H1 (cell line): ENCODE results near the gene MYOT. TPM values are rescaled to one million over a fixed set of nuclear protein-coding genes. Genes with fewer than 3 reads are reported as not detected.

ENCODE experiments used
- CTCF ChIA-PET: fragments of 300-600 bp; sonication (Branson Sonifier 250); formaldehyde crosslinking; loops from one replicate; lab custom pipeline; 2021; ENCODE audit not compliant: partially characterized antibody; lab: Charles Lee
- POLR2A ChIA-PET: fragments of 300-600 bp; sonication (Branson Sonifier 250); formaldehyde crosslinking; loops from one replicate; lab custom pipeline; 2021; ENCODE audit warnings: inconsistent platforms; ENCODE audit not compliant: partially characterized antibody; lab: Charles Lee
- DNase-seq, 2 experiments: peaks; one replicate each; pipeline versions ENCODE4 v3.0.0 to v3.0.0-alpha.2; 2010 to 2022; ENCODE audit warnings: low spot score in 2 of 2, low read depth in 1 of 2, mixed read lengths in 1 of 2
- FAIRE-seq: peaks from 2 replicates; lab custom pipeline; 2011; peaks lifted over from hg19 to GRCh38; lab: Jason Lieb, UNC
- H2AFZ ChIP-seq: 2 replicates; pipeline ENCODE4 v1.8.1; 2012; ENCODE audit warnings: low read length, inconsistent platforms
- H2AK5ac ChIP-seq: 2 replicates; pipeline ENCODE4 v1.6.1; 2013; ENCODE audit warnings: low read depth, low read length
- H2BK120ac ChIP-seq: replicated peaks from 2 replicates; pipeline ENCODE3; 2013; ENCODE audit warnings: low read depth, low read length, inconsistent platforms
- H2BK12ac ChIP-seq: 2 replicates; pipeline ENCODE4 v1.6.1; 2013; ENCODE audit warnings: low read depth, low read length
- H2BK15ac ChIP-seq: 2 replicates; pipeline ENCODE4 v1.6.1; 2013; ENCODE audit warnings: low read length
- H2BK20ac ChIP-seq: 2 replicates; pipeline ENCODE4 v1.6.1; 2013; ENCODE audit warnings: low read length
- H2BK5ac ChIP-seq: 2 replicates; pipeline ENCODE4 v1.6.1; 2013; ENCODE audit warnings: low read depth, low read length
- H3K14ac ChIP-seq: 2 replicates; pipeline ENCODE4 v1.6.1; 2013; ENCODE audit warnings: inconsistent platforms; ENCODE audit not compliant: insufficient read length
- H3K18ac ChIP-seq: 2 replicates; pipeline ENCODE4 v1.6.1; 2013; ENCODE audit warnings: low read length; ENCODE audit errors: extremely low read depth
- H3K23ac ChIP-seq: 2 replicates; pipeline ENCODE4 v1.6.1; 2013; ENCODE audit warnings: inconsistent platforms; ENCODE audit not compliant: insufficient read length
- H3K23me2 ChIP-seq: 2 replicates; pipeline ENCODE4 v1.6.1; 2013; ENCODE audit warnings: low read depth, low read length
- H3K27ac ChIP-seq: 2 replicates; pipeline ENCODE4 v1.6.1; 2011; ENCODE audit warnings: low read depth, low read length, inconsistent platforms
- H3K27me3 ChIP-seq, 4 experiments: replicated peaks in 1 of 4; 1 replicate in 1 of 4; 2 replicates in 3 of 4; pipeline versions ENCODE4 v1.6.1 to v1.8.1; 2011 to 2013; ENCODE audit warnings: low read length in 3 of 4, mild to moderate bottlenecking in 3 of 4, inconsistent platforms in 2 of 4, mixed read lengths in 2 of 4, moderate library complexity in 1 of 4; ENCODE audit not compliant: control insufficient read depth in 3 of 4, insufficient read depth in 3 of 4; ENCODE audit errors: extremely low read depth in 1 of 4
- H3K36me3 ChIP-seq, 4 experiments: 2 replicates each; pipeline versions ENCODE4 v1.6.1 to v1.8.1; 2011 to 2013; ENCODE audit warnings: mild to moderate bottlenecking in 4 of 4, low read length in 3 of 4, moderate library complexity in 2 of 4, control low read depth in 1 of 4, inconsistent platforms in 1 of 4; ENCODE audit not compliant: insufficient read depth in 4 of 4, control insufficient read depth in 2 of 4
- H3K4ac ChIP-seq: replicated peaks from 2 replicates; pipeline ENCODE3; 2013; ENCODE audit warnings: low read length, low read depth, mixed read lengths, inconsistent platforms; ENCODE audit not compliant: insufficient read length
- H3K4me1 ChIP-seq, 4 experiments: replicated peaks in 1 of 4; 1 replicate in 1 of 4; 2 replicates in 3 of 4; pipeline versions ENCODE4 v1.6.1 to v1.8.1; 2011 to 2013; ENCODE audit warnings: low read length in 3 of 4, inconsistent platforms in 2 of 4, mixed read lengths in 1 of 4; ENCODE audit not compliant: insufficient read depth in 4 of 4, control insufficient read depth in 3 of 4
- H3K4me2 ChIP-seq, 2 experiments: 2 replicates each; pipeline versions ENCODE4 v1.6.1 to v1.8.1; 2011 to 2013; ENCODE audit warnings: low read depth in 2 of 2, low read length in 2 of 2, control low read depth in 1 of 2, inconsistent platforms in 1 of 2, mild to moderate bottlenecking in 1 of 2; ENCODE audit not compliant: insufficient read depth in 1 of 2
- H3K4me3 ChIP-seq, 4 experiments: fragments of 200-600, 300-600 bp in 1 of 4; sonication (generic), shearing (Covaris generic), sonication (Bioruptor Twin) in 1 of 4; 2 replicates each; pipeline versions ENCODE4 v1.5.1 to v1.8.1; 2011 to 2016; ENCODE audit warnings: low read length in 4 of 4, low read depth in 3 of 4, control low read depth in 2 of 4, inconsistent platforms in 2 of 4, mild to moderate bottlenecking in 2 of 4, mixed read lengths in 1 of 4, moderate library complexity in 1 of 4; ENCODE audit not compliant: insufficient read depth in 2 of 4; ENCODE audit errors: extremely low read depth in 1 of 4
- H3K56ac ChIP-seq: replicated peaks from 2 replicates; pipeline ENCODE3; 2013; ENCODE audit warnings: low read depth, mild to moderate bottlenecking, mixed read lengths, low read length, inconsistent platforms; ENCODE audit not compliant: insufficient read length
- H3K79me1 ChIP-seq: 2 replicates; pipeline ENCODE4 v1.6.1; 2013; ENCODE audit warnings: low read depth, low read length, control low read depth
- H3K79me2 ChIP-seq, 2 experiments: 2 replicates each; pipeline versions ENCODE4 v1.6.1 to v1.8.1; 2012 to 2013; ENCODE audit warnings: low read length in 2 of 2, mild to moderate bottlenecking in 2 of 2, inconsistent platforms in 1 of 2; ENCODE audit not compliant: insufficient read depth in 2 of 2, control insufficient read depth in 1 of 2
- H3K9ac ChIP-seq, 4 experiments: replicated peaks in 1 of 4; 1 replicate in 1 of 4; 2 replicates in 3 of 4; pipeline versions ENCODE4 v1.6.1 to v1.8.1; 2011 to 2013; ENCODE audit warnings: low read depth in 3 of 4, low read length in 3 of 4, control low read depth in 2 of 4, mild to moderate bottlenecking in 2 of 4, moderate library complexity in 2 of 4, inconsistent platforms in 1 of 4; ENCODE audit errors: extremely low read depth in 1 of 4
- H3K9me3 ChIP-seq, 2 experiments: 2 replicates each; pipeline versions ENCODE4 v1.6.1 to v1.8.1; 2012 to 2013; ENCODE audit warnings: mild to moderate bottlenecking in 2 of 2, moderate library complexity in 2 of 2, control low read depth in 1 of 2, inconsistent platforms in 1 of 2, low read depth in 1 of 2, low read length in 1 of 2, mixed read lengths in 1 of 2; ENCODE audit not compliant: insufficient read depth in 2 of 2
- H4K20me1 ChIP-seq, 2 experiments: replicated peaks in 1 of 2; 2 replicates each; pipeline versions ENCODE3 to v1.8.1; 2011 to 2013; ENCODE audit warnings: inconsistent platforms in 2 of 2, low read length in 2 of 2, mild to moderate bottlenecking in 1 of 2; ENCODE audit not compliant: insufficient read depth in 2 of 2, control insufficient read depth in 1 of 2
- H4K5ac ChIP-seq: 2 replicates; pipeline ENCODE4 v1.6.1; 2013; ENCODE audit warnings: low read length, low read depth, mixed read lengths, inconsistent platforms; ENCODE audit not compliant: insufficient read length
- H4K8ac ChIP-seq: 2 replicates; pipeline ENCODE4 v1.8.0; 2013; ENCODE audit warnings: mild to moderate bottlenecking, moderate library complexity, low read length, inconsistent platforms; ENCODE audit not compliant: insufficient read depth; ENCODE audit errors: extremely low read depth
- H4K91ac ChIP-seq: replicated peaks from 2 replicates; pipeline ENCODE3; 2013; ENCODE audit warnings: low read length, mixed read lengths, inconsistent platforms; ENCODE audit not compliant: insufficient read length
- GTF2F1 ChIP-seq: IDR thresholded peaks from 2 replicates; pipeline ENCODE4 v1.6.1; 2012; ENCODE audit warnings: low read depth, low read length, improper control_type of control experiment, borderline replicate concordance
- HDAC2 ChIP-seq, 2 experiments: fragments of 300-600 bp in 1 of 2; sonication (generic) in 1 of 2; IDR thresholded peaks; 2 replicates each; pipeline ENCODE4 v1.6.1; 2011 to 2012; ENCODE audit warnings: low read depth in 2 of 2, low read length in 2 of 2, mild to moderate bottlenecking in 2 of 2, moderate library complexity in 2 of 2, borderline replicate concordance in 1 of 2, inconsistent platforms in 1 of 2
- JUND ChIP-seq: IDR thresholded peaks from 2 replicates; pipeline ENCODE4 v1.6.1; 2011; ENCODE audit warnings: mild to moderate bottlenecking, improper control_type of control experiment, low read length
- NANOG ChIP-seq: IDR thresholded peaks from 2 replicates; pipeline ENCODE4 v1.6.1; 2011; ENCODE audit warnings: low read length, low read depth, mild to moderate bottlenecking, inconsistent platforms; ENCODE audit not compliant: insufficient read depth, poor library complexity, severe bottlenecking
- POU5F1 ChIP-seq: IDR thresholded peaks from 2 replicates; pipeline ENCODE4 v1.6.1; 2011; ENCODE audit warnings: low read depth, mild to moderate bottlenecking, low read length, moderate library complexity
- RAD21 ChIP-seq, 2 experiments: IDR thresholded peaks in 1 of 2; conservative IDR thresholded peaks in 1 of 2; 2 replicates each; pipeline ENCODE4 v1.6.1; 2011; ENCODE audit warnings: low read depth in 2 of 2, low read length in 2 of 2, improper control_type of control experiment in 1 of 2, inconsistent platforms in 1 of 2, mild to moderate bottlenecking in 1 of 2, moderate library complexity in 1 of 2
- RBBP5 ChIP-seq: IDR thresholded peaks from 2 replicates; pipeline ENCODE4 v1.7.1; 2012; ENCODE audit warnings: low read depth, mild to moderate bottlenecking, inconsistent platforms, low read length, moderate library complexity, borderline replicate concordance
- RXRA ChIP-seq: IDR thresholded peaks from 2 replicates; pipeline ENCODE4 v1.6.1; 2011; ENCODE audit warnings: low read depth, mild to moderate bottlenecking, low read length, moderate library complexity; ENCODE audit not compliant: insufficient read depth
- SP2 ChIP-seq: IDR thresholded peaks from 2 replicates; pipeline ENCODE4 v1.6.1; 2012; ENCODE audit warnings: mild to moderate bottlenecking, low read length, inconsistent platforms
- WGBS, 2 experiments: shearing (Covaris generic) in 1 of 2; methylation state at CpG; one replicate each; pipeline versions ENCODE4 v1.1.6 to v1.1.7; 2013 to 2015; ENCODE audit warnings: low lambda C conversion rate in 2 of 2, mixed read lengths in 2 of 2, inconsistent platforms in 1 of 2, low coverage in 1 of 2, missing lambda C conversion rate in 1 of 2; ENCODE audit not compliant: insufficient replicate concordance in 2 of 2, insufficient coverage in 1 of 2, insufficient read length in 1 of 2; ENCODE audit errors: extremely low coverage in 1 of 2, missing lambda C conversion rate in 1 of 2; 5-methylcytosine and 5-hydroxymethylcytosine counted together
- polyA plus RNA-seq, 7 experiments: library from polyadenylated mRNA; depleted of rRNA in 3 of 7; stranded (reverse) in 5 of 7; unstranded in 2 of 7; fragments of >200 nt in 5 of 7; fragments of 200-250 nt in 2 of 7; gene quantifications; 1 replicate in 5 of 7; 2 replicates in 1 of 7; 4 replicates in 1 of 7; pipeline versions ENCODE4 v1.2.1 to v1.2.3, GENCODE V29; 2011 to 2013; ENCODE audit warnings: missing spikeins in 2 of 7, mixed read lengths in 2 of 7
- total RNA-seq: library from RNA; stranded (reverse); fragmentation: NEBNext Ultra II Directional; extraction: Animal tissue kit (Norgen Biotek cat#: 25700); gene quantifications from 2 replicates; pipeline ENCODE4 v1.2.1, GENCODE V29; 2021
- TF ChIP-seq, protein P1 (sequence below): IDR thresholded peaks from 2 replicates; pipeline ENCODE4 v1.6.1; 2011; ENCODE audit warnings: low read depth, mild to moderate bottlenecking, low read length; ENCODE audit not compliant: insufficient read depth

The MYOT gene
- total and polyA plus RNA-seq, 2 of the 8 experiments (the other 6 are each of a cell fraction or from before 2014, with no cell fraction given) = not detected

DNA sequence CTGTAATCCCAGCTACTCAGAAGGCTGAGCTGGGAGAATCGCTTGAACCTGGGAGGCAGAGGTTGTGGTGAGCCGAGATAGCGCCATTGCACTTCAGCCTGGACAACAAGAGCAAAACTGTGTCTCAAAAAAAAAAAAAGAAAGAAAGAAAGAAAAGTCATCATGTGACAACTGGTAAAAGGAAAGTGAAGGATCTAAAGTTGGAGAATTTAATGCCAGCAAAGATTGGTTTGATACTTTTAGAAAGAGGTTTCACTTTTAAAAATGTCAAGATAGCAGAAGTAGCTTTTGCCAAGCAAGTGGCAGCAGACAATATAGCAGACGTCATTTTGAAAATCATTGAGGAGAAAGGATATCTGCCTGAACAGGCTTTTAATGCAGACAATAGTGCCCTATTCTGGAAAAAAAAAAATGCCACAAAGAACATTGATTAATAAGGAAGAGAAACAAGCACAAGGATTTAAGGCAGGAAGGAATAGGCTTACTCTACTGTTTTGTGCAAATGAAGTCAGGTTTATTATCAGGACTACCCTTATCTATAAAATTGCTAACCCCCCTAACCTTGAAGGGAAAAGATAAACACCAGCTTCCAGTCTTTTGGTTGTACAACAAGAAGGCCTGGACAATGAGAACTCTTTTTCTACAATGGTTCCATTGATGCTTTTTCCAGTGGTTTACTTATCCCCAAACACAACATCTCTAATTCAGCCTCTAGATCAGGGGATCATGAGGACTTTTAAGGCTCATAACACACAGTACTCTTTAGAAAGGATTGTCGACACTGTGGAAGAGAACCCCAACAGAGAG is 33.6 kb downstream of the MYOT start:
- Histone ChIP-seq H2AK5ac (no peak overlapping the region), H4K5ac (no peak overlapping the region), H2BK120ac (no peak overlapping the region), H3K4ac (no peak overlapping the region), H2BK5ac (no peak overlapping the region), H3K27ac (no peak overlapping the region), H3K4me2 (no peak overlapping the region), H3K9ac (no peak overlapping the region), H3K9me3 (no peaks in the 10 kb centered on the region), H3K79me1 (no peaks in the 10 kb centered on the region), H4K91ac (no peak overlapping the region), H4K20me1 (no peaks in the 10 kb centered on the region), H3K18ac (no peak overlapping the region), H2BK20ac (no peak overlapping the region), H3K79me2 (no peaks in the 10 kb centered on the region), H3K4me1 (no peaks in the 10 kb centered on the region), H3K14ac (no peak overlapping the region), H3K4me3 (no peak overlapping the region), H3K23ac (no peak overlapping the region), H3K23me2 (no peaks in the 10 kb centered on the region), H3K27me3 (no peaks in the 10 kb centered on the region), H2BK12ac (no peak overlapping the region), H3K56ac (no peak overlapping the region), H2BK15ac (no peak overlapping the region), H3K36me3 (no peaks in the 10 kb centered on the region), H2AFZ (0 out of 2 replicates have a peak overlapping the region, but pooled peaks have one; percentile 34), H4K8ac (no peak overlapping the region)
- ChIA-PET POLR2A (no interaction called here), CTCF (interaction anchor here (0.7 to 0.9 kb wide), 2 partner anchors 12 to 162 kb away, joined by 3 to 4 read pairs; no protein-coding TSS in a partner anchor)
- FAIRE-seq (no peak), DNase-seq (no peak)
- 81% methylated on average over 3 of the region's 5 CpGs; no CpG with 5 or more reads in 1 of the 2 experiments for WGBS, 2 experiments
- TF ChIP-seq RAD21 (IDR thresholded peaks at IDR 0.05 in 1 of 2, conservative IDR thresholded peaks at IDR 0.05 in 1 of 2; ENCODE audit: low read depth in 2 of 2, low read length in 2 of 2) = no peak
- TF ChIP-seq POU5F1 = no peak
- no peak for TF ChIP-seq HDAC2 (IDR thresholded peaks at IDR 0.05; ENCODE audit: borderline replicate concordance in 1 of 2, low read depth in 2 of 2, low read length in 2 of 2)
- TF ChIP-seq, protein P1, sequence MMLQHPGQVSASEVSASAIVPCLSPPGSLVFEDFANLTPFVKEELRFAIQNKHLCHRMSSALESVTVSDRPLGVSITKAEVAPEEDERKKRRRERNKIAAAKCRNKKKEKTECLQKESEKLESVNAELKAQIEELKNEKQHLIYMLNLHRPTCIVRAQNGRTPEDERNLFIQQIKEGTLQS = no peak
- no peak for TF ChIP-seq GTF2F1
- no peak for TF ChIP-seq JUND
- TF ChIP-seq SP2 = no peak
- no peak for TF ChIP-seq RBBP5
- no peak for TF ChIP-seq NANOG
- no peak for TF ChIP-seq RXRA
